GM21360 (cell line): ENCODE measurements around the gene AKAP7.
"Not testable (repeated sequence)": the region's sequence is repeated elsewhere in the genome, so short reads cannot be mapped to it uniquely, and the experiment has no call there.

Source experiments
- ATAC-seq: cut with Tn5 transposase; IDR thresholded peaks from one replicate; pipeline ENCODE4 v1.9.1; 2021; ENCODE audit warnings: mild to moderate bottlenecking, moderate library complexity; ENCODE audit not compliant: unreplicated experiment

Gene AKAP7

GRCh38 chr6:131135244-131136020 is at the start of gene AKAP7:
TSS of gene AKAP7 (plus strand) at chr6:131135467. CDS start at chr6:131135764, 297 bp downstream.
- peak; percentile 81 for ATAC-seq

GRCh38 chr6:131090339-131090738 is 44.9 kb upstream of the AKAP7 start:
- not testable (repeated sequence) for ATAC-seq

GRCh38 chr6:131091944-131092343 is 43.3 kb upstream of the AKAP7 start:
- not testable (repeated sequence) for ATAC-seq

GRCh38 chr6:131093334-131093733 is 41.9 kb upstream of the AKAP7 start:
- ATAC-seq: no peak

GRCh38 chr6:131096786-131097185 is 38.5 kb upstream of the AKAP7 start:
- no peak for ATAC-seq

GRCh38 chr6:131101911-131102680 is 33.2 kb upstream of the AKAP7 start:
- no peak for ATAC-seq

GRCh38 chr6:131103296-131103695 is 32.0 kb upstream of the AKAP7 start:
- ATAC-seq: no peak

GRCh38 chr6:131103901-131104300 is 31.4 kb upstream of the AKAP7 start:
- no peak for ATAC-seq

GRCh38 chr6:131107151-131107550 is 28.1 kb upstream of the AKAP7 start:
- no peak for ATAC-seq

- ATAC-seq: no peak
Measured at GRCh38 chr6:131112249-131112648, 23.0 kb upstream of the AKAP7 start.

GRCh38 chr6:131115651-131116050 is 19.6 kb upstream of the AKAP7 start:
- no peak for ATAC-seq

GRCh38 chr6:131116321-131116720 is 18.9 kb upstream of the AKAP7 start:
- no peak for ATAC-seq

- no peak for ATAC-seq
Measured at GRCh38 chr6:131116755-131117360, 18.4 kb upstream of the AKAP7 start.

- no peak for ATAC-seq
Measured at GRCh38 chr6:131117878-131118277, 17.4 kb upstream of the AKAP7 start.

GRCh38 chr6:131122007-131122406 is 13.3 kb upstream of the AKAP7 start:
- ATAC-seq: no peak

- ATAC-seq: no peak
Measured at GRCh38 chr6:131122516-131122915, 12.8 kb upstream of the AKAP7 start.

- ATAC-seq: no peak
Measured at GRCh38 chr6:131124336-131125071, 10.8 kb upstream of the AKAP7 start.

- ATAC-seq: no peak
Measured at GRCh38 chr6:131125431-131125830, 9.8 kb upstream of the AKAP7 start.

- ATAC-seq: no peak
Measured at GRCh38 chr6:131129689-131130553, 5.3 kb upstream of the AKAP7 start.

GRCh38 chr6:131130554-131130940 is 4.7 kb upstream of the AKAP7 start:
- no peak for ATAC-seq
